Right atrium auricular region (tissue), 2 donors: ENCODE measurements around the gene ICAM2. TPM values are rescaled to one million over a fixed set of nuclear protein-coding genes. Genes with fewer than 3 reads are reported as not detected.

Experiments used
- DNase-seq: peaks from one replicate; pipeline ENCODE4 v3.0.0-alpha.2; 2019; ENCODE audit warnings: low spot score
- H3K27ac ChIP-seq, 2 donors: fragments of 200-600 bp; sonication (generic); 1 replicate in 1 of 2; 2 replicates in 1 of 2; pipeline ENCODE4 v1.5.1; 2016 to 2019
- H3K27me3 ChIP-seq, 2 donors: fragments of 200-600 bp; sonication (generic); one replicate each; pipeline versions ENCODE4 v1.5.1 to v1.6.0; 2017 to 2019
- H3K36me3 ChIP-seq: fragments of 200-600 bp; sonication (generic); one replicate; pipeline ENCODE4 v1.5.1; 2016
- H3K4me1 ChIP-seq, 2 donors: fragments of 200-600 bp; sonication (generic); one replicate each; pipeline versions ENCODE4 v1.5.1 to v1.6.0; 2017 to 2019
- H3K4me3 ChIP-seq, 2 donors: fragments of 200-600 bp; sonication (generic); 1 replicate in 1 of 2; 2 replicates in 1 of 2; pipeline ENCODE4 v1.5.1; 2017 to 2019; ENCODE audit warnings: mild to moderate bottlenecking in 1 of 2, moderate library complexity in 1 of 2
- H3K9me3 ChIP-seq, 2 donors: fragments of 200-600 bp; sonication (generic); one replicate each; pipeline ENCODE4 v1.5.1; 2019
- total RNA-seq, 2 donors: library from RNA; depleted of rRNA; stranded (reverse); fragments of >200 nt; gene quantifications; one replicate each; pipeline ENCODE4 v1.1.0, GENCODE V29; 2016
- TF ChIP-seq, protein P1 (sequence below), 2 donors: fragments of 200-600 bp; sonication (generic); IDR thresholded peaks; one replicate each; pipeline ENCODE4 v1.5.1; 2019; ENCODE audit warnings: antibody characterized with exemption in 2 of 2

ICAM2 gene
- total RNA-seq, 2 donors from 2014 or later = 74.6 to 109 TPM

DNA sequence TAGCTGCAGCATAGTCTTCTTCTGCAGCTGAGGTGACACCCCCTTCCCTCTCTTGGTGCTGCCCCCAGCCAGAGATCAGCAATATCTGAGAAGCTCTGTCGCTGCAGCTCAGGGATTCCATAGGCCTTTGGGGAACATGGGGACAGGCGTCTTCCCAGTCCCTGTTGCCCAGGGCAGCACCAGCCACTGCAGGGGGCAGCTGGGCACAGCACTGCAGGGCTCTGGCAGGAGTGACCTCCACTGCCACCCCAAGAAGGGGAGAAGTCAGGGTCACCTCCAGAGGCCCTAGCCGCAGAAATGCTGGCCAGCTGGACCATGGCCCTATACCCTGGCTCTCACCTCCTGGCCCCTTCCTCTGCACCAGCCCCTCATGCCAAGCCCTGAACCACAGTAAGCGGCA, 64.6 kb downstream of the ICAM2 start:
- H3K9me3 ChIP-seq = no peaks in the 10 kb centered on the region
- no peak overlapping the region for H3K4me3 ChIP-seq
- peaks cover 0 to 18% of the 10 kb centered on the region in 2 donors for H3K4me1 ChIP-seq
- TF ChIP-seq, protein P1, sequence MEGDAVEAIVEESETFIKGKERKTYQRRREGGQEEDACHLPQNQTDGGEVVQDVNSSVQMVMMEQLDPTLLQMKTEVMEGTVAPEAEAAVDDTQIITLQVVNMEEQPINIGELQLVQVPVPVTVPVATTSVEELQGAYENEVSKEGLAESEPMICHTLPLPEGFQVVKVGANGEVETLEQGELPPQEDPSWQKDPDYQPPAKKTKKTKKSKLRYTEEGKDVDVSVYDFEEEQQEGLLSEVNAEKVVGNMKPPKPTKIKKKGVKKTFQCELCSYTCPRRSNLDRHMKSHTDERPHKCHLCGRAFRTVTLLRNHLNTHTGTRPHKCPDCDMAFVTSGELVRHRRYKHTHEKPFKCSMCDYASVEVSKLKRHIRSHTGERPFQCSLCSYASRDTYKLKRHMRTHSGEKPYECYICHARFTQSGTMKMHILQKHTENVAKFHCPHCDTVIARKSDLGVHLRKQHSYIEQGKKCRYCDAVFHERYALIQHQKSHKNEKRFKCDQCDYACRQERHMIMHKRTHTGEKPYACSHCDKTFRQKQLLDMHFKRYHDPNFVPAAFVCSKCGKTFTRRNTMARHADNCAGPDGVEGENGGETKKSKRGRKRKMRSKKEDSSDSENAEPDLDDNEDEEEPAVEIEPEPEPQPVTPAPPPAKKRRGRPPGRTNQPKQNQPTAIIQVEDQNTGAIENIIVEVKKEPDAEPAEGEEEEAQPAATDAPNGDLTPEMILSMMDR (IDR thresholded peaks at IDR 0.05) = no peak
- no peak for DNase-seq
- H3K27ac ChIP-seq = no peak overlapping the region
- H3K27me3 ChIP-seq = no peaks in the 10 kb centered on the region
- no peaks in the 10 kb centered on the region for H3K36me3 ChIP-seq

GRCh38 chr17:63955232-63955631, 65.2 kb downstream of the ICAM2 start:
- no peak overlapping the region for H3K4me3 ChIP-seq
- H3K27me3 ChIP-seq = no peaks in the 10 kb centered on the region
- no peak for DNase-seq
- no peaks in the 10 kb centered on the region for H3K9me3 ChIP-seq
- no peak overlapping the region for H3K27ac ChIP-seq
- TF ChIP-seq, protein P1 (IDR thresholded peaks at IDR 0.05) = no peak
- H3K4me1 ChIP-seq = peaks cover 0 to 13% of the 10 kb centered on the region in 2 donors
- no peaks in the 10 kb centered on the region for H3K36me3 ChIP-seq

DNA sequence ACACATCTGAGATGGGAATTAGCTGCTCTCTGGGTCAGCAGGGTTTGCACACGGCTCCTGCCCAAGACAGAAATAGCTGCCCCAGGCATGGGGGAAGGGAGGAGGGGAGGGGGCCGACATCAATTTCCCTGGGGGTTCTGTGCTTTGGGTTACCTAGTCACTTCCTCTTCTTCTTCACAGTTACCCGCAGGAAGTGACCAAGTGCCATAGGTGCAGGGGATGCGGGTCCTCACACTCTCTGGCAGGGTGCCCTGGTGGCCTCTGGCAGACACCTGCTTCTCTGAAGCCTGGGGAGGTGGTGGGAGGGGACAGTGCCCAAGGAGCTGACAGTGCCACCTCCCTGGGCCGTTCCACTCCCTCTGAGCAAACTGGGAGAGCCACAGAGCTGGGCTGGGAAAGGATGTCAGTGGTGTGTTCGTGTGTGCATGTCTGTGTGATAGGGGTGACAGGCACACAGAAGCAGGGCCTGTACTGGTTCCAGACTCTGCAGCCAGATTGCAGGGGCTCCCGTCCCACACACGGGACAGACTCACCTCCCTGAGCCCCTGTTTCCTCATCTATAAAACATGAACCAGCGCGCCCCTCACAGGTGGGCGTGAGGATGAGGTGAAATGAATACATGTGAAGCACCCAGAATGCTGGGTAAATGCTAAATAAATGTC, 65.9 kb downstream of the ICAM2 start:
- Histone ChIP-seq H3K4me1 (peaks cover 0 to 13% of the 10 kb centered on the region in 2 donors), H3K4me3 (no peak overlapping the region), H3K36me3 (no peaks in the 10 kb centered on the region), H3K9me3 (no peaks in the 10 kb centered on the region), H3K27ac (no peak overlapping the region), H3K27me3 (no peaks in the 10 kb centered on the region)
- DNase-seq = no peak
- TF ChIP-seq, protein P1 (IDR thresholded peaks at IDR 0.05) = no peak

Other genes with a start within 250 kb of the ICAM2 start
- gene CCDC47, start 247.0 kb downstream of the ICAM2 start, total RNA-seq = 10 to 100 TPM; 57.1 to 69.7 TPM
- gene DDX42, start 246.5 kb downstream of the ICAM2 start, total RNA-seq = 10 to 100 TPM; 39.9 to 41.0 TPM
- gene PSMC5, start 193.2 kb downstream of the ICAM2 start, total RNA-seq = 100 to 1,000 TPM in 1 of 2 donors, 10 to 100 TPM in 1; 59.3 to 105 TPM
- 10 to 100 TPM; 24.3 to 58.0 TPM for gene FTSJ3, start 193.0 kb downstream of the ICAM2 start, total RNA-seq
- gene SMARCD2, start 177.9 kb downstream of the ICAM2 start, total RNA-seq = 10 to 100 TPM; 30.4 to 51.3 TPM
- gene CSH2, start 147.0 kb downstream of the ICAM2 start, total RNA-seq = not detected
- not detected for gene GH2, start 138.7 kb downstream of the ICAM2 start, total RNA-seq
- not detected for gene CSH1, start 124.1 kb downstream of the ICAM2 start, total RNA-seq
- not detected for gene CSHL1, start 109.4 kb downstream of the ICAM2 start, total RNA-seq
- gene GH1, start 101.8 kb downstream of the ICAM2 start, total RNA-seq = not detected
- 1 to 10 TPM; 2.2 to 7.3 TPM for gene CD79B, start 88.3 kb downstream of the ICAM2 start, total RNA-seq
- 1 to 10 TPM in 1 of 2 donors, under 1 TPM in 1; 0.74 to 2.5 TPM for gene SCN4A, start 47.7 kb downstream of the ICAM2 start, total RNA-seq
- gene PRR29, start 22.3 kb downstream of the ICAM2 start, total RNA-seq = under 1 TPM in 1 of 2 donors, not detected in 1; 0.08 TPM
- gene ERN1, start 109.5 kb upstream of the ICAM2 start, total RNA-seq = 10 to 100 TPM in 1 of 2 donors, 1 to 10 TPM in 1; 7.0 to 11.9 TPM
- 10 to 100 TPM; 42.6 to 44.4 TPM for gene TEX2, start 242.6 kb upstream of the ICAM2 start, total RNA-seq